ENCODE results near the gene SEC31B. TPM values are rescaled to one million over a fixed set of nuclear protein-coding genes. Genes with fewer than 3 reads are reported as not detected.

Gene SEC31B
- total and polyA plus RNA-seq, 9 of the 15 experiments (the other 6 are each of a cell fraction or from before 2014, with no cell fraction given): 0.91 to 7.0 (median 2.4) TPM

DNA sequence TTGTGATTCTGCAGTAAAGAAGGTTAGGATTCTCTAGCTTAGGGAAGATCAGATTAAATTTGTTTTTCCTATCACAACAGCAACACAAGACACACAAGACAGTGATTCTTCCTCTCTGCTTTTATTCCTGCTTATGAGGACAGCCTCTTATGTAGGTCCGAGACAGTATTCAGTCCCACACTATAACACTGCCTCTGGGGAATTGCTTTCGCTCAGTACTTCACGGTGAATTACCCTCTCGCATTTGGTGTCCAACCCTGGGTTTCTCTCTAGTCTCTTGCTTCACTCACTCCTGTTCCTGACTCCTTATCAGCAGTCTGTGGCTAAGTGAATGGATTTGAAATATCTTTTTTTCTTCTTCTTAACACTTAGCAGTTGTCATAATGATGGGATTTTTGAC, 17.8 kb upstream of the SEC31B start:
- Histone ChIP-seq H3K27me3 (ENCODE audit: control insufficient read depth in 2 of 2, insufficient read depth in 2 of 2, low read length in 2 of 2) (no peaks in the 10 kb centered on the region), H3K79me2 (ENCODE audit: control insufficient read depth, insufficient read depth, low read length) (peaks cover 24% of the 10 kb centered on the region), H3K4me2 (ENCODE audit: insufficient read depth, low read length) (no peak overlapping the region), H3K4me1 (replicated peaks in 1 of 2; ENCODE audit: control insufficient read depth in 2 of 2, insufficient read depth in 2 of 2, low read length in 2 of 2) (peaks cover 0 to 4% of the 10 kb centered on the region in 2 experiments; a peak in 3 of 5 replicates), H3K4me3 (no peak overlapping the region), H3K9me1 (ENCODE audit: control insufficient read depth, insufficient read depth, low read length) (no peaks in the 10 kb centered on the region), H3K27ac (ENCODE audit: extremely low read depth, low read depth, low read length) (no peak overlapping the region), H2AFZ (ENCODE audit: low read depth, low read length) (no peak overlapping the region), H3K9me3 (replicated peaks; ENCODE audit: control insufficient read depth, insufficient read depth, low read depth, low read length) (no peaks in the 10 kb centered on the region), H3K9ac (ENCODE audit: insufficient read depth in 1 of 2, low read depth in 2 of 2, low read length in 2 of 2) (no peak overlapping the region), H4K20me1 (replicated peaks; ENCODE audit: control insufficient read depth, insufficient read depth, low read length) (no peaks in the 10 kb centered on the region), H3K36me3 (ENCODE audit: control insufficient read depth, insufficient read depth, low read length) (peaks cover 33% of the 10 kb centered on the region)
- in situ Hi-C loops (cut with MboI) (no loop called here), intact Hi-C loops (cut with micrococcal nuclease) (no loop called here)
- FAIRE-seq (no peak), DNase-seq (ENCODE audit: extremely low read depth in 1 of 4, low spot score in 3 of 4) (no peak), ATAC-seq (no peak)
- no peak for TF ChIP-seq ZNF3 (CRISPR knock-in tag; IDR thresholded peaks at IDR 0.05)
- TF ChIP-seq, protein P1, sequence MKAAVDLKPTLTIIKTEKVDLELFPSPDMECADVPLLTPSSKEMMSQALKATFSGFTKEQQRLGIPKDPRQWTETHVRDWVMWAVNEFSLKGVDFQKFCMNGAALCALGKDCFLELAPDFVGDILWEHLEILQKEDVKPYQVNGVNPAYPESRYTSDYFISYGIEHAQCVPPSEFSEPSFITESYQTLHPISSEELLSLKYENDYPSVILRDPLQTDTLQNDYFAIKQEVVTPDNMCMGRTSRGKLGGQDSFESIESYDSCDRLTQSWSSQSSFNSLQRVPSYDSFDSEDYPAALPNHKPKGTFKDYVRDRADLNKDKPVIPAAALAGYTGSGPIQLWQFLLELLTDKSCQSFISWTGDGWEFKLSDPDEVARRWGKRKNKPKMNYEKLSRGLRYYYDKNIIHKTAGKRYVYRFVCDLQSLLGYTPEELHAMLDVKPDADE (conservative IDR thresholded peaks at IDR 0.05; ENCODE audit: control insufficient read depth, low read depth, low read length): no peak
- TF ChIP-seq TSC22D4 (tag; IDR thresholded peaks at IDR 0.05): no peak
- TF ChIP-seq TCFL5 (CRISPR knock-in tag; conservative IDR thresholded peaks at IDR 0.05): no peak
- TF ChIP-seq NFATC3 (IDR thresholded peaks at IDR 0.05): no peak
- TF ChIP-seq BRD4 (IDR thresholded peaks at IDR 0.05): no peak
- TF ChIP-seq DACH1 (IDR thresholded peaks at IDR 0.05; ENCODE audit: partially characterized antibody): no peak
- no peak for TF ChIP-seq HMG20B (CRISPR knock-in tag; IDR thresholded peaks at IDR 0.05)
- TF ChIP-seq KHSRP (IDR thresholded peaks at IDR 0.05): no peak
- TF ChIP-seq SMC3 (conservative IDR thresholded peaks at IDR 0.05; ENCODE audit: insufficient read depth, low read depth, low read length): no peak
- TF ChIP-seq, protein P2, sequence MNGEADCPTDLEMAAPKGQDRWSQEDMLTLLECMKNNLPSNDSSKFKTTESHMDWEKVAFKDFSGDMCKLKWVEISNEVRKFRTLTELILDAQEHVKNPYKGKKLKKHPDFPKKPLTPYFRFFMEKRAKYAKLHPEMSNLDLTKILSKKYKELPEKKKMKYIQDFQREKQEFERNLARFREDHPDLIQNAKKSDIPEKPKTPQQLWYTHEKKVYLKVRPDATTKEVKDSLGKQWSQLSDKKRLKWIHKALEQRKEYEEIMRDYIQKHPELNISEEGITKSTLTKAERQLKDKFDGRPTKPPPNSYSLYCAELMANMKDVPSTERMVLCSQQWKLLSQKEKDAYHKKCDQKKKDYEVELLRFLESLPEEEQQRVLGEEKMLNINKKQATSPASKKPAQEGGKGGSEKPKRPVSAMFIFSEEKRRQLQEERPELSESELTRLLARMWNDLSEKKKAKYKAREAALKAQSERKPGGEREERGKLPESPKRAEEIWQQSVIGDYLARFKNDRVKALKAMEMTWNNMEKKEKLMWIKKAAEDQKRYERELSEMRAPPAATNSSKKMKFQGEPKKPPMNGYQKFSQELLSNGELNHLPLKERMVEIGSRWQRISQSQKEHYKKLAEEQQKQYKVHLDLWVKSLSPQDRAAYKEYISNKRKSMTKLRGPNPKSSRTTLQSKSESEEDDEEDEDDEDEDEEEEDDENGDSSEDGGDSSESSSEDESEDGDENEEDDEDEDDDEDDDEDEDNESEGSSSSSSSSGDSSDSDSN (IDR thresholded peaks at IDR 0.05; ENCODE audit: borderline replicate concordance in 1 of 2, low read depth in 2 of 2, low read length in 2 of 2): no peak
- no peak for TF ChIP-seq RAD51 (IDR thresholded peaks at IDR 0.05; ENCODE audit: borderline replicate concordance, low read depth)
- no TSS peak for BruUV-seq (replicated peaks)
- CTCF ChIA-PET (ENCODE audit: low intra/inter-chr PET ratio): no interaction called here
- WGBS (ENCODE audit: insufficient coverage, low coverage, missing lambda C conversion rate): 73% methylated on average over 4 of the region's 4 CpGs
- POLR2A ChIA-PET: no interaction called here
